SHP77 treated with DMSO at 0.1 percent for 48 hours (cell line): ENCODE data around the gene SOAT2.
"Not testable (repeated sequence)": the region's sequence is repeated elsewhere in the genome, so short reads cannot be mapped to it uniquely, and the experiment has no call there.

Source experiments
- DNase-seq: peaks from one replicate; lab custom pipeline; 2025; lab: John Stamatoyannopoulos, UW

SOAT2 gene

DNA sequence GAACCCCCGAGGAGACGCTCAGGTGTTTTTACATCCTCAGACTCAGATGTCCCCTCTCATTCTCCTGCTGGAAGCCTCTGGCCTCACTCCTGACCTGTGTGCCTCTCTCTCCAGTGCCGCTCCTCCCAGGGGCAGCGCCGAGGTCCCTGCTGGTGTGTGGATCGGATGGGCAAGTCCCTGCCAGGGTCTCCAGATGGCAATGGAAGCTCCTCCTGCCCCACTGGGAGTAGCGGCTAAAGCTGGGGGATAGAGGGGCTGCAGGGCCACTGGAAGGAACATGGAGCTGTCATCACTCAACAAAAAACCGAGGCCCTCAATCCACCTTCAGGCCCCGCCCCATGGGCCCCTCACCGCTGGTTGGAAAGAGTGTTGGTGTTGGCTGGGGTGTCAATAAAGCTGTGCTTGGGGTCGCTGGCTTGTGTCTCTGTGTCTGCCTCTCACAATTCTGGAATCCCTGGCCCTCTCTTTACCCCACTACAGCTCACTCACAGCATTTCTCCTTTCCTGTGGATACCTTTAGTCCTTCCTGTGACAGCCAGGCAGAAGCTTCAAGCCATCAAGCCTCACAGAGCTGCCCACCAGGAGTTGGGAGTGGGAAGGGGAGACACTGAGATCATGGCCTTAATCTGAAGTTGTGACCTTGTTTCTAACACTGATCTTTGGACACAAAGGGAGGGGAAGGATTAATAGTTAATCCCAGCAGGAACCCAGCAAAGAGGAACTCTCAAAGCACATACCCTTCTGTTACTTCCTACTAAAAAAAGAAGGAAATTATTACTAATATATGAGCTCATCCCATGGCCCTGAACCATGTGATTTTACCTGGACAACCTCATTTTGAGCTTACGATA, 1.1 kb upstream of the SOAT2 start:
- DNase-seq = no peak

- DNase-seq = no peak
Measured at GRCh38 chr12:53103860-53104305, 597 bp downstream of the SOAT2 start.

- no peak for DNase-seq
Measured at GRCh38 chr12:53105256-53105655, 2.0 kb downstream of the SOAT2 start.

DNA sequence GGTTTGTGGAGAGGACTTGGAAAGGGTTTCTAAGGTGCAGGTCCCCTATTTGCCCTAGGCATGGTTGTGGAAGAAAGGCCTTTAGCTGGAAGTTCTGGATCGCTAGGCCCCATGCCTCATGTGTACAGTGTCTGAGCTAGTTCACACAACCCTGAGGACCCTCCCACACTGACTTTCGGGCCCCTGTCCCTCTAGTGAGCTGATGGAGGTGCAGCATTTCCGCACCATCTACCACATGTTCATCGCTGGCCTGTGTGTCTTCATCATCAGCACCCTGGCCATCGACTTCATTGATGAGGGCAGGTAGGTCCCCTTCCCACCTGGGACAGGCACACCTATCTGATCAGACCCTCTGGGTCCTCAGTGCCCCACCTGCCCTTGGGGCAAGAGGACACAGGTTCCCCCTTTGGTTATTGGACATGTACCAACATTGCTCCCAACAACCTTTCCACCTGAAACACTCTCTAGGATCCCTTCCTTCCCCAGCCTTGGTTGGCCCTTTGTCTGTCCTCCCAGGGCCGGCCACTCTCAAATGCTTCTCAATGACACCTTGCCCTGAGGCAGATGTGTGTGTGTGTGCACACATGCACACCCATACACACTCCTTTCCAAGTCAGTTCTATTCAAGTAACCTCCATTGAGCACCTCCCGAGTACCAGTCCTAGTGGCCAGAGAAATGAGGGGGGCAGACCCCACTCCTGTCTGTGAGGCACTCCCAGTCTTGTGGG, 2.6 kb downstream of the SOAT2 start:
- DNase-seq = no peak

DNA sequence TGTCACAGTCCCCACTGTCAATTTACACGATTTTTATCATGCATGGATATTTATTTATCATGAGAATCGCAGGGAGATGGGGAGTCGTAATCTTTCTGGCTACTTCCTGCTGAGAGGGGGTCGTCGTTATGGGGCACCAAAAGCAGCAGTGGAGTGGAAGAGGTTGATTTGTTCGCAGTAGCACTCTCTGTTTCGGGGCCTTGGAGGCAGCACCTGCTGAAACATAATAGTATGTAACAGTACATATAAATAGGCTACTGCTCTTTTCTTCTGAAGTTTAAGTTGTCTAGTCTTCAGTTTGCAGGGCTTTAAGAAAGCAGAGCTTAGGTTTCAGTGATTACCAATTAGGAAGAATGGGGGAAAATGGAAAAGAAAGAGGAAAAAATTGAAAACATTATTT, 3.8 kb downstream of the SOAT2 start:
- no peak for DNase-seq

DNA sequence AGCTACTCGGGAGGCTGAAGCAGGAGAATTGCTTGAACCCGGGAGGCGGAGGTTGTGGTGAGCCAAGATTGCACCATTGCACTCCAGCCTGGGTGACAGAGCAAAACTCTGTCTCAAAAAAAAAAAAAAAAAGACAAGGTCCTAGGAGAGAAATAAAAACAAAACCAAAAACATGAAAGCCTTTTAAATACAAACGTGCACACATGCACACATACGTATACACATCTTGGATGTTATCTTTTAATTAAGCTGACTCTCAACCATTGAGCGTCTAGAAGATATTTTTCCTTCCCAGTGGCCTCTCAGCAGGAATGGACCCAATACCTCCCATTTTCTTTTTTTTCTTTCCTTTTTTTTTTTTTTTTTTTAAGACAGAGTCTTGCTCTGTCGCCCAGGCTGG, 9.1 kb downstream of the SOAT2 start:
- not testable (repeated sequence) for DNase-seq

GRCh38 chr12:53113136-53113705, 9.9 kb downstream of the SOAT2 start:
- no peak for DNase-seq

- DNase-seq = no peak
Measured at GRCh38 chr12:53113951-53114350, 10.7 kb downstream of the SOAT2 start.

DNA sequence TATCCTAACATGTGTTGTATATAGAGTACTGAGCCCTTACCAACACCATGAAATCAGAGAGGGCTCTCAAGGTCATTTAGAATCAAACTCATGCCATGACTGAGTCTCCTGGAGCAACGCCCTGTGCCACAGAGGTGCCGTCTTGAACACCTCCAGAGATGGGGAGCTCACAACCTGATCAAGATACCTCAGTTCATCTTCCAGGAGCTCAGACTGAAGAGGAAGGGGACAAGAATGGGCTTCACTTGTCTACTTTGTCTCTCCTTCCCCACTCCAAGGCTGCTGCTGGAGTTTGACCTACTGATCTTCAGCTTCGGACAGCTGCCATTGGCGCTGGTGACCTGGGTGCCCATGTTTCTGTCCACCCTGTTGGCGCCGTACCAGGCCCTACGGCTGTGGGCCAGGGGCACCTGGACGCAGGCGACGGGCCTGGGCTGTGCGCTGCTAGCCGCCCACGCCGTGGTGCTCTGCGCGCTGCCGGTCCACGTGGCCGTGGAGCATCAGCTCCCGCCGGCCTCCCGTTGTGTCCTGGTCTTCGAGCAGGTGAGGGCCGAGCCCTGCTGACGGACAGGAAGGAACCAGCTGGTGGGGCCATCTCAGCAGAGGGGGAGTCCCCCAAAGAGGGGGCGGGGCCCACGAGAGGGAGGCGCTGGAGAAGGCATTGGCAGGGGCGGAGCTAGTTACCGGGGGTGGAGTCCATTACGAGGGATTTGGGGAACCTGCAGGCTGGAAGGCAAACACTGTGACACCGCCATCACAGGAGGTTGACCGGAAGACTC, 12.0 kb downstream of the SOAT2 start:
- DNase-seq = no peak

DNA sequence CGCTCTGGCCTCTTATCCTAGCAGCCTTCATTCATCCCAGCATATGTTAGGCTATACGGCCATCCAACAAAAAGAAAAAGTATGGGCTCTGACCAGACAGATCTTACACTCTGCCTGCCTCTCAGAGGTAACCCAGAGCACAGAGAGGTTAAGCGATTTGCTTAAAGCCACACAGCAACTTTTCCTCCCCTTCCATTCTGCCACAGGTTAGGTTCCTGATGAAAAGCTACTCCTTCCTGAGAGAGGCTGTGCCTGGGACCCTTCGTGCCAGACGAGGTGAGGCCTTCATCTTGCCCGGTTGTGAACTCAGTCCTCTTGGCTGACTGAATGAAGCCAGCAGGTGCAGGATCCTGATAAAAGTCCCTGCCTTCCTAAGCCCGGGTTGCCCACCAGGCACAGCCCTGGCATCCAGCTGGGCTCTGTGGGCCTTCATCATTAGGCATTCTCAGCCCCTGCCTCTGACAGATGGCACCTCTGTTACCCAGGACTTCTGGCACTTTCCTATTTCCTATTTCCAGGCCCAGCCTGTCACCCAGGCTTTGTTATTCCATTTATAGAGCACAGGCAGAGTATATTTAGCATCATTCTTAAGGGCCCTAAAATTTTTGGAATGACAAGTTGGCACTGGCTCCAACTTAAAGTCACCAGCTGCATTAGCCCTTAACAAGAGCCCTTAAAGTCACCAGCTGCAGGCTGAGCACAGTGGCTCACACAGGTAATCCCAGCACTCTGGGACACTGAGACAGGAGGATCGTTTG, 12.8 kb downstream of the SOAT2 start:
- no peak for DNase-seq

DNA sequence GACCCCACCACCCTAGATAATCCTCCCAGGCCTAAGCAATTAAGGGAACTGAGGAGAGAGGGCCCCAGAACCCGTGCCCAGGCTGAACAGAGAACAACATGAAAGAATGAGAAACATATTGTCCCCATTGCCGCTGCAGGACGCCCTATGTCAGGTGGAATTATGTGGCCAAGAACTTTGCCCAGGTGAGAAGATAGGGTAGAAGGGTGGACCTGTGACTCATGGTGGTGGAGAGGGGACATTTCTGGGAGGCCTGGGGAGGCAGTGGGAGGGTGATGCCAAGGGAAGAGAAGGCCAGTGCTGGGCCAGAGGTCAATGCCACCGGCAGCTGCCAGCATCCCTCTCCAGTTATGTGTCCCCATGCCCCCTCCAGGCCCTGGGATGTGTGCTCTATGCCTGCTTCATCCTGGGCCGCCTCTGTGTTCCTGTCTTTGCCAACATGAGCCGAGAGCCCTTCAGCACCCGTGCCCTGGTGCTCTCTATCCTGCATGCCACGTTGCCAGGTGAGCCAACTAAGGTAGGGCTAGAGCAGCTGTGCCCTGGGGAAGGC, 15.5 kb downstream of the SOAT2 start:
- no peak for DNase-seq

DNA sequence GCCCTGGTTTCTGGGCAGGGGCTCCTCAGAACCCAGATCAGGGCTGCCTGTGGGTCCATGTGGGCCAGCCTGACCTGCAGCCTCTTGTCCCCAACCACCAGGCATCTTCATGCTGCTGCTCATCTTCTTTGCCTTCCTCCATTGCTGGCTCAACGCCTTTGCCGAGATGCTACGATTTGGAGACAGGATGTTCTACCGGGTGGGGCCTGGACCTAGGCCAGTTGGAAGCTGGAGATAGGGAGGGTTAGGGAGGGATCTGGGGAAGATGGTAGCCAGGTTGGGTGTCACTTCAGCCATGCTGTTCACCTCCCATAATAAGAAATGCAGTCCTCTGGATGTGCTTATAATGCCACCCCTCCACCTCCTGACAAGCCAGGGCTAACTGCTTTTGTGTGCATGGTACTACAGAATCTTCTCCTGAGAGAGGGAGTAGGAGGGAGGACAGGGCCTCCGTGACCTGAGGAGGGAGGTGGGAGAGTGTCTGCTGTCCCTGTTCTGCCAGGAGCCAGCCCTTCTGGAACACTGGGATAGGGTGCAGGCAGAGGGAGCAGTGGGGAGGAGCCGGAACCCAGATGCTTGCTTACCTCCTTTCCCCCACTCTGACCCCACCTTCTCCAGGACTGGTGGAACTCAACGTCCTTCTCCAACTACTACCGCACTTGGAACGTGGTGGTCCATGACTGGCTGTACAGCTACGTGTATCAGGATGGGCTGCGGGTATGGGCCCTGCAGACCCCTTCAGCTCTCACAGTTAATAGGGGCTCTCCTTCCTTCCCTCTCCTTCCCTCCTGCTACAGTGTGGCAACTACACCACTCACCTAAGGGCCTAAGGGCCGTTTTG, 17.6 kb downstream of the SOAT2 start:
- DNase-seq = no peak

DNA sequence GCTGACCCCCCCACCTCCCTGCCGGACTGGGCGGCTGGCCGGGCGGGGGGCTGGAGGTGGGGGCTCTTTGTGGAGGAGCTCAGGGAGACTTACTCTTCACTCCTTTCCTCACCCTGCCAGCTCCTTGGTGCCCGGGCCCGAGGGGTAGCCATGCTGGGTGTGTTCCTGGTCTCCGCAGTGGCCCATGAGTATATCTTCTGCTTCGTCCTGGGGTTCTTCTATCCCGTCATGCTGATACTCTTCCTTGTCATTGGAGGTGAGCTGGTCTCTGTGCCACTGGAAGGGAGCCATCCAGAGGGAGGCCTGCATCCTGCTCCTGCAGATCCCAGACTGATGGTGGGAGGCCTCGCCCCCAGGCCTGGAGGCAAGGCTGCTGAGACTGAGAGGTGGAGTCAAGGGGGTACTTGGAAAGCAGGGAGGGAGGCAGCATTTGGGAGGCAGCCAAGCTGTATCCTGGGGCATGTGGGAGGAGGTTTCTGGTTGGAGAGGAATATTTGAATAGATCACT, 19.7 kb downstream of the SOAT2 start:
- DNase-seq = no peak

GRCh38 chr12:53123578-53124351, 20.5 kb downstream of the SOAT2 start:
- no peak for DNase-seq

DNA sequence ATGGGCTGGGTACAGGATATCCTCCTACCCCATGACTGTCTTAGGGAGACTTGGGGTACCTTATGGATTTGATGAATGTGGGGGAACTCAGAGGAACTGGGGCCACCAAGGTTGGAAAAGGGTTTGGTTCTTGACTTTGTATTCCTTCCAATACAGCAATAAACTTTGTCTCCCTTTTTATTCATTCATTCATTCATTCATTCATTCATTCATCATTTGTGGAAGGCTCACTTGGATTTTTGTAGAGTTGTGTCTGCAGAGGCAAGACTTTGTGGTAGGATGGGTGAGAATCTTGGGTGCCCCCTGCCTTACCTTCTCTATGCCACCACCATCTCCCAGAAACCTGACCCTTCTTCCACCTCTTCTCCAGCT, 21.1 kb downstream of the SOAT2 start:
- no peak for DNase-seq

DNA sequence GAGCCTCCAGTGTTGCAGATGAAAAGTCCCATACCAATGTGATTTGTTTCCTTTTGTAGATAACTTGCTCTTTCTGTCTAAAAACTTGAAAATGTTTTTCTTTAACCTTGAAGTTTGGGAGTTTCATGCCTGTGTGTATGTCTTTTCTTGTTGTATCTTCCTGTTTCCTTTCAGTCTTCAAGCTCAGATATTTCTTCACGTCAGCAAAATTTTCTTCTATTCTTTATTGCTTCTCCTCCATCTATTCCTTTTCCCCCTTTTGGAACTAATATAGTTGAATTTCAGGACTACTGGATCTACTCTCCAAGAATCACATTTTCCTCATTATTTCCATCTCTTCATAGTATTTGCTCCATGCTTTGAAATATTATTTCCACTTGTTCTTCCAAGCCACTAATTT, 23.9 kb downstream of the SOAT2 start:
- DNase-seq = no peak

DNA sequence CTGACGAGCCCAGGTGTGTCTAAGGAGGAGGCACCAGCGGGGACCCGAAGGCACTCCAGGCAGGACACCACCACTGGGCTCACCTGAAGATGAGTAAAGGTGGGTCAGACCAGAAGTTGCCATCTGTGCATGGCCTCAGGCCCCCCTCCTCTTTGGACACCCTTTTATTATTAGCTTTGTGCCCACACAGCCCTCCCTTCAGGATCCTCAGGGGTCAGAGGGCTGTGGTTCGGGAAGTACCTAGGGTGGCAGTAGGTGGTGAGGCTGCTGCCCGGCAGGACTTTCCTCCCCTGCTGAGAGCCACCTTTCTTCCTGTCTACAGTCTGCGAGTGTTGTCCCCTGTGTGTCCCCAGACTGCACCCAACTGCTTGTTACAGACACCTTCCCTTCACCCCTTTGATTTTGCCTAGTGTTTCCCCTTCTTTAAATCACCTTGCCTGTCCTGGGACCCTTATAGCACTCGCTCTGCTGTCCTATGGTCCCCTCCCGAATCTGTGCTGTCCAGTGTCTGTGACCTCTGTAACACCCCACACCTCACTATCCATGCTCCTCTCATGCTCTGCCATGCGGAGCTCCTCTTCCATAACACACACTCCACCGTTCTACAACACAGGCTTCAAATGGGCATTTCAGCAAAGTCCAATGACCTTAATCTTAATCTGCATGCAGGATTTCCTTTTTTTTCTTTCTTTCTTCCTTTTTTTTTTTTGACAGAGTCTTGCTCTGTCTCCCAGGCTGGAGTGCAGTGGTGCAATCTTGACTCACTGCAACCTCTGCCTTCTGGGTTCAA, 25.7 kb downstream of the SOAT2 start:
- no peak for DNase-seq

DNA sequence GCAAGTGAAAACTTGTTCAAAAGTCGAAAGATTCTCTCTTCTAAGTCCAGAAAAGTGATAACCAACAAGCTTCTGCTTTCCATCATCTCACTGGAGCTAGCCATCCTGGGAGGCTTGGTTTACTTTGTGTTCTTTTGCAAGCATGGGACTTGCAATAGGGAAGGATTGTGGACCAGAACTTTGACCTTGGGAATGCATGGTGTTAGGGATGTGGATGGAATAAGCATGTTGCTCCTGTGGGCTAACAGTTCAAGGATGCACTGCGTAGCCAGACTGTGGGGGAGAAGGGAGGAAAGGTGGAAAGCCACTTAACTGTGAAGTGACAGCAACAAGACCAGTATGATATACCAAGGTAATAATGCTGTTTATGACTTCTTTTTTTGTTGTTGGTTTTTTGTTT, 28.6 kb downstream of the SOAT2 start:
- no peak for DNase-seq

DNA sequence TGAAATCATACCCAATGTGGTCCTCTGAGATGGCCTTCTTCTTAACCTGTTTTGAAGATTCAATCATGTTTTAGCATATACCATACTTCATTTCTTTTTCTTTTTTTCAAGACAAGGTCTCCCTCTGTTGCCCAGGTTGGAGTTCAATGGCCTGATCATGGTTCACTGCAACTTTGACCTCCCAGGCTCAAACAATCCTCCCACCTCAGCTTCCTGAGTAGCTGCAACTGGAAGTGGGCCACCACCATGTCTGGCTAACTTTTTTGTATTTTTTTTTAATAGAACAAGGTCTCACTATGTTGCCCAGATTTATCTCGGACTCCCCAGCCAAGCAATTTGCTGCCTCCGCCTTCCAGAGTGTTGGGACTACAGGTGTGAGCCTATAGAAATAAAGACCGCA, 30.4 kb downstream of the SOAT2 start:
- no peak for DNase-seq
